ENCODE data around the gene CTCFL.
"Not testable (repeated sequence)": the region's sequence is repeated elsewhere in the genome, so short reads cannot be mapped to it uniquely, and the experiment has no call there.

Gene CTCFL

GRCh38 chr20:57512432-57512831, 12.5 kb downstream of the CTCFL start:
- FAIRE-seq (no peak), DNase-seq (ENCODE audit: insufficient read length) (no peak)
- no peak for TF ChIP-seq POLR2AphosphoS5 (IDR thresholded peaks at IDR 0.05; ENCODE audit: low read depth, low read length)
- no peak for TF ChIP-seq POLR2A (IDR thresholded peaks at IDR 0.05; ENCODE audit: low read depth, low read length)
- TF ChIP-seq TAF1 (IDR thresholded peaks at IDR 0.05; ENCODE audit: borderline replicate concordance, low read depth, low read length): no peak

GRCh38 chr20:57511709-57512108, 13.2 kb downstream of the CTCFL start:
- not testable (repeated sequence) for DNase-seq (ENCODE audit: insufficient read length); FAIRE-seq

DNA sequence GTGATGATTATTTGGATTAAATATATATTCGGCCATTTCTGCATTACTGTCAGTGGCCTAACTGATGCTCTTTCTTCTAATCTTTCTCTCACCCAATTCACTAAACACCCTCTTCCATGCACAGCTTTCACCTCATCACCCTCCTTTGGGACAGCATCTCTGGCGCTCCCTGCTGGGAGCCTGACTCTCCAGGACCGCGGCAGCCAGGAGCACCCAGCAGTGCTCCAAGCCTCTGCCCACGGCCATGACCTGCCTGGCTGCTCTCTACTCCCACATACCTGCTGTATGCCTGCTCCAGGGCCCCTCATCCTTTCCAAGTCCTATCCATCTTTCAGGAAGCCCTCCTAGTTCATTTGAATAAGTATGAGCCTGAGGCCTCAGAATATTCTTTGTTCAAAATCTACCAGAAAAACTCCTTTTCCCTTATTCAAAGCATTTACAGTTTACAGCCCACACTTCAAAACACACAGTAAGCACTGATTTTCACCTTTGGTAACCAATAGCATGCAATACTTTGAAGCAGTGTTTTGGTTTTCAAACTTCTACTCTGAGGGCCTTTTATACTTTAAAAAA, 15.2 kb downstream of the CTCFL start:
- TF ChIP-seq POLR2AphosphoS5 (IDR thresholded peaks at IDR 0.05; ENCODE audit: low read depth, low read length) (no peak), POLR2A (IDR thresholded peaks at IDR 0.05; ENCODE audit: low read depth, low read length) (no peak), TAF1 (IDR thresholded peaks at IDR 0.05; ENCODE audit: borderline replicate concordance, low read depth, low read length) (no peak)
- DNase-seq (ENCODE audit: insufficient read length) (no peak), FAIRE-seq (no peak)

DNA sequence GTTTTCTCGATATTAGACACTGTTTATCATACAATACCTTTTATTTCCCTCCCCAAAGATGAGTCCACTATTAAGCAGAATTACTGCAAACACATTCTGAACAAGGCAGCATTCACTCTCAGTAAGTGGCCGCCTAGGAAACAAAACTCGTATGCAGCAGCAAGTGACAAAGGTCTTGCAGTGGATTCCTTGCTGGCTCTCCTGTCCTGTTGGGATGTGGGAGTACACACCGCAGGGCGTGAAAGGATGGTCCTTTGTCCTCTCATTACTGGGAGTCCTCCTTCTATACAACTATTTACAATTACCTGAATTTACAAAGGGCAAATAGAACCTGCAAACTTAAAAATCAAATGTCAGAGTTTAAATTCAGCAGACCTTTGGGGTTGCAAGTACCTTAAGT, 16.1 kb downstream of the CTCFL start:
- no peak for TF ChIP-seq POLR2AphosphoS5 (IDR thresholded peaks at IDR 0.05; ENCODE audit: low read depth, low read length)
- no peak for TF ChIP-seq POLR2A (IDR thresholded peaks at IDR 0.05; ENCODE audit: low read depth, low read length)
- no peak for TF ChIP-seq TAF1 (IDR thresholded peaks at IDR 0.05; ENCODE audit: borderline replicate concordance, low read depth, low read length)
- DNase-seq (ENCODE audit: insufficient read length): no peak
- FAIRE-seq: no peak

DNA sequence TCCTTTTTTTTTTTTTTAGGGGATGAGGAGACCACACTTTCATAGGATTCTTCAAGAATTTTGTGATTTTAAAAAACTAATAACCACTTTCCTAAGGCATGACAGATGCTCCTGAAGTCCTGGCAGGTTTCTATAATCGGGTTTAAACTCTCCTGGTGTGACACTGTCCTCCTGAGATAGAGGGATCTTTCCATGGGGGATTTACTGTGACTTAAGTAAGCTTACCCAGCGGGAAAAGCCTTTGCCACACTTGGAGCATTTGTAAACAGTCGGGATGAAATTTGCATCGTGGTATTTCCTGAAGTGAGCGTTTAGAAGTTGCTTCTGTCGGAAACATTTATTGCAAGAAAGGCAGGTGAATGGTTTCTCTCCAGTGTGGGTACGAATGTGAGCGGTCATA, 16.6 kb downstream of the CTCFL start:
- no peak for FAIRE-seq
- DNase-seq (ENCODE audit: insufficient read length): no peak
- TF ChIP-seq TAF1 (IDR thresholded peaks at IDR 0.05; ENCODE audit: borderline replicate concordance, low read depth, low read length) (no peak), POLR2AphosphoS5 (IDR thresholded peaks at IDR 0.05; ENCODE audit: low read depth, low read length) (no peak), POLR2A (IDR thresholded peaks at IDR 0.05; ENCODE audit: low read depth, low read length) (no peak)

DNA sequence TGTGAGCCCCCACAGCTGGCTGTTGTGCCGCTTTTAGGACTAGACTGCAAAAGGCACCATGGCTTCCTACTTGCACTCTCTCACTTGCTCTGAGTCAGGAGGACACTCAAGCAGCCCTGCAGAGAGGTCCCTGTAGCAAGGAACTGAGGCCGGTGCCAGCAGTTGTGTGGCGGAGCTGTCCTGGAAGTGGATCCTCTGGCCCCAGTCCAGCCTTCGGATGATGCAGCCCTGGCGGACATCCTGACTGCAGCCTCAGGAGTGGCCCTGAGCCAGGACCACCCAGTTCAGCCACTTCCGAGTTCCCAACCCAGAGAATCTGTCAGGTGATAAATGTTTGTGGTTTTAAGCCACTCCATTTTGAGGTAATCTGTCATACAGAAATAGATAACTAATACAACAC, 17.5 kb downstream of the CTCFL start:
- DNase-seq (ENCODE audit: insufficient read length) (no peak), FAIRE-seq (no peak)
- no peak for TF ChIP-seq POLR2AphosphoS5 (IDR thresholded peaks at IDR 0.05; ENCODE audit: low read depth, low read length)
- no peak for TF ChIP-seq POLR2A (IDR thresholded peaks at IDR 0.05; ENCODE audit: low read depth, low read length)
- TF ChIP-seq TAF1 (IDR thresholded peaks at IDR 0.05; ENCODE audit: borderline replicate concordance, low read depth, low read length): no peak

DNA sequence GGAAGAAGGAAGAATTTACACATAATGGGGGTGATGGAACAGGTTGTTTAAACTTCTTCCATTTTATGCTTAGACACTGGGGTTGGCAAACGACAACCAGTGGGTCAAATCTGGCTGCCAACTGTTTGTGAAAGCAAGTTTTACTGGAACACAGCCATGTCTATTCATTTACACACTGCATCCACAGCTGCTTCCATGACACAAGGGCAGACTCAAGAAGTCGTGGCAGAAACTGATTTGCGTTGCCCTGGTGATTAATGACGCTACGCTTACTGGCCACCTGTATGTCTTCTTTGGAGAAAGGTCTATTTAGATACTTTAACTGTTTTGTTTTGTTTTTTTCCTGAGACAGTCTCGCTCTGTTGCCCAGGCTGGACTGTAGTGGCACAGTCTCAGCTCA, 19.0 kb downstream of the CTCFL start:
- TF ChIP-seq TAF1 (IDR thresholded peaks at IDR 0.05; ENCODE audit: borderline replicate concordance, low read depth, low read length) (no peak), POLR2A (IDR thresholded peaks at IDR 0.05; ENCODE audit: low read depth, low read length) (no peak), POLR2AphosphoS5 (IDR thresholded peaks at IDR 0.05; ENCODE audit: low read depth, low read length) (no peak)
- FAIRE-seq (no peak), DNase-seq (ENCODE audit: insufficient read length) (no peak)

- TF ChIP-seq TAF1 (IDR thresholded peaks at IDR 0.05; ENCODE audit: borderline replicate concordance, low read depth, low read length) (no peak), POLR2AphosphoS5 (IDR thresholded peaks at IDR 0.05; ENCODE audit: low read depth, low read length) (no peak), POLR2A (IDR thresholded peaks at IDR 0.05; ENCODE audit: low read depth, low read length) (no peak)
- DNase-seq (ENCODE audit: insufficient read length) (no peak), FAIRE-seq (no peak)
Observed at GRCh38 chr20:57504411-57504810, 20.5 kb downstream of the CTCFL start.

DNA sequence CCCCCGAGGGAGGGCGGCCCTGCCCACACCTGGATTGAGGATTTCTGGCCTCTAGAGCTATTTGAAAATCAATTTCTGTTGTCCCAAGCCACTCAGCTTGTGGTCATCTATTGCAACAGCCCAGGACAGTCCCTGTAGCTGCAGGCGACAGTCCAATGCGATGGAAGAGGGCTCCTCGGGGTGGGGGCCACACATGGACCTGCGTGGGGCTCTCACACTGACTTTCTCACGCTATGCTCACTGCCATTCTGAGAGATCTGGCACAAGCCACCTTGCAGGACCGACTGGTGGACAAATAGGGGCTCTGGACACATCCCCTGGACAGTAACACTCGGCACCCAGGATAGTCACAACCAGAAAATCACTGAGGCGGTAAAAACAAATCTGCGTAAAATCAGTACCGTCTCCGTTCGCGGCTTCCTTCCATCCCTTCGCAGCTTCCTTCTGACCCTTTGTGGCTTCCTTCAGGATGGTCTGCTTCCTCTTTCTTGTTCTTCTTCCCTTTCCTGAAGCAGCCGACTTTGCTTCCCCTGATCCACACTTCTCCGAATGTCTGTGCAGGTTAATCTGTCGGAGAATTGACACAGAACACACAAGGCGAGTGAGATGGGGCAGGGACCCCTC, 21.8 kb downstream of the CTCFL start:
- DNase-seq (ENCODE audit: insufficient read length) (no peak), FAIRE-seq (no peak)
- no peak for TF ChIP-seq POLR2A (IDR thresholded peaks at IDR 0.05; ENCODE audit: low read depth, low read length)
- TF ChIP-seq TAF1 (IDR thresholded peaks at IDR 0.05; ENCODE audit: borderline replicate concordance, low read depth, low read length): no peak
- no peak for TF ChIP-seq POLR2AphosphoS5 (IDR thresholded peaks at IDR 0.05; ENCODE audit: low read depth, low read length)

DNA sequence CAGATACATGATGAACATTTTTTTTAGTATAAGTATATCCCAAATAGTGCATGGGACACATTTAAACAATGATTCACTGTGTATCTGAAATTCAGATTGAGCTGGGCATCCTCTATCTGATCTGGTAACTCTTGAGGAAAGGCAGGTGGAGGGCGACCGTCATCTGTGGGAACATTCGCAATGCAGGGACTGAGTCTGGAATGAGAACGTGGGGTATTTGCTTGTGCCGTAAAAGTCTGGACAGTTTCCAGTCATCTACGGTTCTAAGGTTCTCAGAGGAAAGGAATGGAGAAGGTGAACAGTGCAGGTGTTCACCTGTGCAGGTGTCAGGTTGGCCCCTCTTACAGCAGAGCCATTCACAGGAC, 22.6 kb downstream of the CTCFL start:
- DNase-seq (ENCODE audit: insufficient read length): no peak
- TF ChIP-seq POLR2A (IDR thresholded peaks at IDR 0.05; ENCODE audit: low read depth, low read length) (no peak), TAF1 (IDR thresholded peaks at IDR 0.05; ENCODE audit: borderline replicate concordance, low read depth, low read length) (no peak)
- no peak for FAIRE-seq

DNA sequence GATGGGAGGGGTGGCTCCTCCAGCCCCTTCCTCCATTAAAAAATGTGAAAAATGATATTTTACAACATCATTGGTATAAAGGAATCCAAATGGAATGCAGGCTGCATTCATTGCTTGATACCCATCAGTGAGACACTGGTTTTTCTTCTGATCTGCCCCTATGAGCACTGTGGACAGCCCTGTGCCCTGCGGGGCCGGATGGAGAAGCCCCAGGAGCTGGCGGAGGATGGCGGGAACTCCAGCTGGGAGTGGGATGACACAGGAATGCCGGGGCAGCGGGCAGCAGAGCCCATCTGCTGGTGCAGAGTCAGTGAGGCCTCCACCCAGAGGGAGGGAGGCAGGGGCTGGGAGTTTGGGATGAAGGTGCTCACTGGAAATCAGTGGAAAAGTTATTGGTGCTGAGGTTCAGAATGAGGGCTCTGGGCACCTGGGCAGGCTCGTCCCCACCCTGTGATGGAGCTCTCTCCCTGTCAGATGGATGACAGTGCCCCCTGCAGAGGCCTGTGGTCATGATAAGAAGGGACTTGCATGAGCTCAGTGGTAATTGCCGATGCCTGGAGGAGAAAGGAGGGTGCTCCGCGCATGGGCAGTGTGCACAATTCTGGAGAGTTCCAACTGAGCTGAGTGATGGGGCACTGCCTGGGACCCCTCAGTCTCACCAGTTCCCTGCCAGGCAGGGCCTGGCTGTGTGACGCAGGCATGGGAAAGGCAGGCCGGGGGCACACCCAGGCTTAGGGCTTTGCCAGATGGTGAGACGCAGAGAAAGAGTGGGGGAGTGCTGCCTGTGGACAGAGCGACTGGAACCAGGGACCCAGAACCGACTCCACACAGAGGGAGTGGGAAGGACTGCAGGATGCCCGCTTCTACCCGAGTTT, 23.2 kb downstream of the CTCFL start:
- DNase-seq (ENCODE audit: insufficient read length) (no peak), FAIRE-seq (no peak)
- TF ChIP-seq POLR2AphosphoS5 (IDR thresholded peaks at IDR 0.05; ENCODE audit: low read depth, low read length): no peak
- no peak for TF ChIP-seq TAF1 (IDR thresholded peaks at IDR 0.05; ENCODE audit: borderline replicate concordance, low read depth, low read length)
- no peak for TF ChIP-seq POLR2A (IDR thresholded peaks at IDR 0.05; ENCODE audit: low read depth, low read length)

DNA sequence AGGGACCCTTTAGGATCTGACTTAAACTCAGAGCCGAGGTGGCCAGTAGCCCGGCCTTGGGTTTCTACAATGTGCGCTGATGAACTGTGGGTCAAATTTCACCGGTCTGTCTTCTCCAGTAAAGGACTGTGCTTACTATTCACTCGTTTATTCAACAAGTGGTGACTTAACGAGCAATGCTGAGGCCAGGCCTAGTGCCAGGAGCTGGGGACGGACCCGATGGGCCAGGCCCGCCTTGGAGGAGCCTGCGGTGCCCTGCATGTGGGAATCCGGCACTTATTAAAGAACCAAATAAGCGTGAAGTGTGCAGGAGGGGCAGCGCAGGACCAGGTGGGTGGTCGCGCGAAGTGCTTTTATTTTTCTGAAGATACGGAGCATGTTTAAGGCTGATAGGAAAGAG, 24.0 kb downstream of the CTCFL start:
- DNase-seq (ENCODE audit: insufficient read length) (no peak), FAIRE-seq (no peak)
- TF ChIP-seq POLR2A (IDR thresholded peaks at IDR 0.05; ENCODE audit: low read depth, low read length) (no peak), TAF1 (IDR thresholded peaks at IDR 0.05; ENCODE audit: borderline replicate concordance, low read depth, low read length) (no peak), POLR2AphosphoS5 (IDR thresholded peaks at IDR 0.05; ENCODE audit: low read depth, low read length) (no peak)
